Liver (tissue), 9 donors: ENCODE results near the gene TBC1D7. TPM values are rescaled to one million over a fixed set of nuclear protein-coding genes. Genes with fewer than 3 reads are reported as not detected.

Experiments
- DNase-seq: peaks from one replicate; pipeline ENCODE4 v3.0.0-alpha.2; 2017; ENCODE audit warnings: low spot score
- H3K27ac ChIP-seq, 2 donors: one replicate each; pipeline ENCODE4 v1.7.0; 2013; ENCODE audit warnings: inconsistent platforms in 2 of 2, low read length in 2 of 2, control low read depth in 1 of 2, low read depth in 1 of 2, mild to moderate bottlenecking in 1 of 2
- H3K27me3 ChIP-seq, 4 donors: one replicate each; pipeline versions ENCODE4 v1.6.1 to v1.7.0; 2013; ENCODE audit warnings: low read length in 3 of 4, inconsistent platforms in 1 of 4, mild to moderate bottlenecking in 1 of 4, moderate library complexity in 1 of 4; ENCODE audit not compliant: control insufficient read depth in 4 of 4, insufficient read depth in 4 of 4
- H3K36me3 ChIP-seq, 4 donors: one replicate each; pipeline versions ENCODE4 v1.6.1 to v1.7.0; 2013; ENCODE audit warnings: low read length in 3 of 4, mild to moderate bottlenecking in 3 of 4, low read depth in 1 of 4, moderate library complexity in 1 of 4; ENCODE audit not compliant: control insufficient read depth in 4 of 4, insufficient read depth in 3 of 4
- H3K4me1 ChIP-seq, 4 donors: one replicate each; pipeline versions ENCODE4 v1.6.1 to v1.7.0; 2013; ENCODE audit warnings: low read length in 3 of 4, mild to moderate bottlenecking in 3 of 4, moderate library complexity in 1 of 4; ENCODE audit not compliant: control insufficient read depth in 4 of 4, insufficient read depth in 4 of 4
- H3K4me3 ChIP-seq, 3 donors: one replicate each; pipeline versions ENCODE4 v1.6.1 to v1.7.0; 2013; ENCODE audit warnings: low read length in 3 of 3, control low read depth in 1 of 3, low read depth in 1 of 3, mild to moderate bottlenecking in 1 of 3
- H3K9ac ChIP-seq, 2 donors: one replicate each; pipeline ENCODE4 v1.7.0; 2013; ENCODE audit warnings: low read length in 2 of 2, mild to moderate bottlenecking in 2 of 2, moderate library complexity in 2 of 2, control low read depth in 1 of 2, low read depth in 1 of 2
- H3K9me3 ChIP-seq, 4 donors: one replicate each; pipeline versions ENCODE4 v1.6.1 to v1.7.0; 2013; ENCODE audit warnings: low read length in 3 of 4; ENCODE audit not compliant: control insufficient read depth in 4 of 4
- EGR1 ChIP-seq, 2 donors: IDR thresholded peaks; 2 replicates each; pipeline ENCODE4 v1.6.1; 2016 to 2018; ENCODE audit warnings: antibody characterized with exemption in 2 of 2, low read depth in 2 of 2
- FOXA1 ChIP-seq: IDR thresholded peaks from 2 replicates; pipeline ENCODE4 v1.6.1; 2016; ENCODE audit warnings: antibody characterized with exemption
- FOXA2 ChIP-seq: IDR thresholded peaks from 2 replicates; pipeline ENCODE4 v1.6.1; 2016; ENCODE audit warnings: antibody characterized with exemption
- GABPA ChIP-seq, 2 donors: IDR thresholded peaks in 1 of 2; conservative IDR thresholded peaks in 1 of 2; 2 replicates each; pipeline ENCODE4 v1.6.1; 2016; ENCODE audit warnings: antibody characterized with exemption in 2 of 2, mild to moderate bottlenecking in 1 of 2, moderate library complexity in 1 of 2
- HNF4G ChIP-seq: IDR thresholded peaks from 2 replicates; pipeline ENCODE4 v1.6.1; 2016; ENCODE audit warnings: antibody characterized with exemption
- JUND ChIP-seq, 2 donors: IDR thresholded peaks; 2 replicates each; pipeline ENCODE4 v1.6.1; 2016; ENCODE audit warnings: antibody characterized with exemption in 2 of 2
- NR2F2 ChIP-seq: IDR thresholded peaks from 2 replicates; pipeline ENCODE4 v1.6.1; 2016; ENCODE audit warnings: antibody characterized with exemption
- RAD21 ChIP-seq, 2 donors: IDR thresholded peaks; 2 replicates each; pipeline ENCODE4 v1.6.1; 2016; ENCODE audit warnings: antibody characterized with exemption in 2 of 2, mild to moderate bottlenecking in 2 of 2
- REST ChIP-seq: IDR thresholded peaks from 2 replicates; pipeline ENCODE4 v1.6.1; 2016; ENCODE audit warnings: antibody characterized with exemption, mild to moderate bottlenecking
- TAF1 ChIP-seq: conservative IDR thresholded peaks from 2 replicates; pipeline ENCODE4 v1.6.1; 2016; ENCODE audit warnings: antibody characterized with exemption, mild to moderate bottlenecking
- YY1 ChIP-seq: IDR thresholded peaks from 2 replicates; pipeline ENCODE4 v1.6.1; 2016; ENCODE audit warnings: antibody characterized with exemption, mild to moderate bottlenecking
- WGBS: extraction: QIAGEN DNeasy Blood & Tissue Kit; methylation state at CpG from one replicate; pipeline ENCODE4 v1.1.7; 2013; 5-methylcytosine and 5-hydroxymethylcytosine counted together
- polyA plus RNA-seq, 2 donors: library from polyadenylated mRNA; stranded (reverse) in 1 of 2; unstranded in 1 of 2; fragments of 200-250 nt in 1 of 2; fragments of >200 nt in 1 of 2; fragmentation: Nextera tagmentation in 1 of 2; extraction: Ambion mirVana in 1 of 2; gene quantifications; one replicate each; pipeline versions ENCODE4 v1.2.1 to v1.2.3, GENCODE V29; 2013 to 2015
- total RNA-seq, 2 donors: library from RNA; depleted of rRNA; stranded (reverse); fragments of >200 nt; gene quantifications; one replicate each; pipeline ENCODE4 v1.2.3, GENCODE V29; 2014
- TF ChIP-seq, protein P1 (sequence below): IDR thresholded peaks from 2 replicates; pipeline ENCODE4 v1.6.1; 2016; ENCODE audit warnings: antibody characterized with exemption
- donor health status: healthy.
- donor health status: healthy.
- donor health status: healthy.
- donor health status: healthy.
- donor health status: healthy.

Gene TBC1D7
- total and polyA plus RNA-seq, 4 donors, result 9.6 to 18.8 (median 10.6) TPM

GRCh38 chr6:13299403-13299821 lies 28.9 kb downstream of the TBC1D7 start:
- no peak for TF ChIP-seq FOXA1
- no peak for TF ChIP-seq TAF1
- TF ChIP-seq NR2F2, result no peak
- no peak for TF ChIP-seq EGR1 (IDR thresholded peaks at IDR 0.05; ENCODE audit: low read depth in 2 of 2)
- TF ChIP-seq, protein P1, sequence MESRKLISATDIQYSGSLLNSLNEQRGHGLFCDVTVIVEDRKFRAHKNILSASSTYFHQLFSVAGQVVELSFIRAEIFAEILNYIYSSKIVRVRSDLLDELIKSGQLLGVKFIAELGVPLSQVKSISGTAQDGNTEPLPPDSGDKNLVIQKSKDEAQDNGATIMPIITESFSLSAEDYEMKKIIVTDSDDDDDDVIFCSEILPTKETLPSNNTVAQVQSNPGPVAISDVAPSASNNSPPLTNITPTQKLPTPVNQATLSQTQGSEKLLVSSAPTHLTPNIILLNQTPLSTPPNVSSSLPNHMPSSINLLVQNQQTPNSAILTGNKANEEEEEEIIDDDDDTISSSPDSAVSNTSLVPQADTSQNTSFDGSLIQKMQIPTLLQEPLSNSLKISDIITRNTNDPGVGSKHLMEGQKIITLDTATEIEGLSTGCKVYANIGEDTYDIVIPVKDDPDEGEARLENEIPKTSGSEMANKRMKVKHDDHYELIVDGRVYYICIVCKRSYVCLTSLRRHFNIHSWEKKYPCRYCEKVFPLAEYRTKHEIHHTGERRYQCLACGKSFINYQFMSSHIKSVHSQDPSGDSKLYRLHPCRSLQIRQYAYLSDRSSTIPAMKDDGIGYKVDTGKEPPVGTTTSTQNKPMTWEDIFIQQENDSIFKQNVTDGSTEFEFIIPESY, result no peak
- TF ChIP-seq REST, result no peak
- no peak for TF ChIP-seq RAD21 (IDR thresholded peaks at IDR 0.05)
- 97% methylated on average over 11 of the region's 11 CpGs for WGBS
- DNase-seq, result no peak
- H3K9ac ChIP-seq, result no peak overlapping the region
- H3K36me3 ChIP-seq, result peaks cover 2 to 21% (median 12%) of the 10 kb centered on the region in 4 donors
- H3K27me3 ChIP-seq, result no peaks in the 10 kb centered on the region
- no peak overlapping the region for H3K27ac ChIP-seq
- H3K9me3 ChIP-seq, result no peaks in the 10 kb centered on the region
- H3K4me1 ChIP-seq, result no peaks in the 10 kb centered on the region
- H3K4me3 ChIP-seq, result no peak overlapping the region

GRCh38 chr6:13298446-13298845 lies 29.9 kb downstream of the TBC1D7 start:
- no peak for DNase-seq
- peaks cover 2 to 27% (median 14%) of the 10 kb centered on the region in 4 donors for H3K36me3 ChIP-seq
- 96% methylated on average over 3 of the region's 3 CpGs for WGBS
- no peaks in the 10 kb centered on the region for H3K4me1 ChIP-seq
- H3K4me3 ChIP-seq, result no peak overlapping the region
- H3K9me3 ChIP-seq, result no peaks in the 10 kb centered on the region
- H3K9ac ChIP-seq, result no peak overlapping the region
- no peaks in the 10 kb centered on the region for H3K27me3 ChIP-seq
- TF ChIP-seq, protein P1, result no peak
- no peak for TF ChIP-seq HNF4G
- TF ChIP-seq YY1, result no peak
- no peak for TF ChIP-seq GABPA (IDR thresholded peaks at IDR 0.05 in 1 of 2, conservative IDR thresholded peaks at IDR 0.05 in 1 of 2)
- no peak for TF ChIP-seq JUND (IDR thresholded peaks at IDR 0.05)
- TF ChIP-seq FOXA2, result no peak
- H3K27ac ChIP-seq, result no peak overlapping the region
